ENCODE results near the gene WDR74. TPM values are rescaled to one million over a fixed set of nuclear protein-coding genes. Genes with fewer than 3 reads are reported as not detected.

Gene WDR74
- total RNA-seq, 1 experiment from 2014 or later, result 155 TPM

DNA sequence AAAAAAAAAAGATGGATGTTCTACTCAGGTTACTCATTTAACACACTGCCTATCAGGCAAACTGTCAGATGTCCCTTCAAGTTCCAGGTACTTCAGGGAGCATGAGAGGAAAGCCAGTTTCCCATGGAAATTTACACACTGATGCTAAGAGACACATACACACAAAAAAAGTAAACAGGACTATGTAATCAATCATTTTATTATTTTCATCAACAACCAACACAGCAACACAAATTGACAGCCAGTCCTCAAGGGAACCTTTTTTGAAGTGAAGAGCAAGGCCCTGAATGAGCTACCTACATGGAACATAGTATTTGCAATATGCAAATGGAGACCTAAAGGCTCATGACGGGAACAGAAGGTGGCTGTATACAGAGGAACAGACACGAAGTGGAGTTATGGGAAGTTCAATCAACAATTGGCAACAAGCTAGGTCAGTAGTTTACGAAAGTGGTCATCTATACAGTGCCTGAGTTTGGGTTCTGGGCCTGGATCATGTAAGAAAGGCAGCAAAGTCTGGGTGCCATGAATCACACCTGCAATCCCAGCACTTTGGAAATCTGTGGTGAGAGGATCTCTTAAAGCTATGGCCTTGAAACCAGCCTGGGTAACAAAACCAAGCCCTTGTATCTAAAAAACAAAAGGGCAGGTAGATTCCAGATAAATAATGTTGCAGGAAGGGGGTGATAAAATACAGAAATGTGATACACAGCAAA lies 12.6 kb upstream of the WDR74 start:
- CTCF ChIA-PET, result no interaction called here
- Histone ChIP-seq H3K4me3 (ENCODE audit: low read depth, low read length, poor library complexity, severe bottlenecking) (peak overlapping the region; percentile 70), H3K9me3 (ENCODE audit: low read depth, low read length, poor library complexity, severe bottlenecking) (no peaks in the 10 kb centered on the region), H3K27me3 (replicated peaks; ENCODE audit: insufficient read depth, low read depth, low read length, poor library complexity) (no peaks in the 10 kb centered on the region), H3K36me3 (ENCODE audit: insufficient read depth, low read length, poor library complexity, severe bottlenecking) (peaks cover 42% of the 10 kb centered on the region), H3K4me1 (ENCODE audit: insufficient read depth, low read length, poor library complexity, severe bottlenecking) (peaks cover 8% of the 10 kb centered on the region), H3K27ac (ENCODE audit: low read depth, low read length, poor library complexity, severe bottlenecking) (peak overlapping the region; percentile 9)
- POLR2A ChIA-PET (ENCODE audit: low non-redundant PET), result interaction anchor here (1.1 to 2.0 kb wide), 2 partner anchors 11 to 30 kb away, joined by 3 to 9 read pairs; no protein-coding TSS in a partner anchor
- TF ChIP-seq EZH2 (IDR thresholded peaks at IDR 0.05; ENCODE audit: borderline replicate concordance, low read depth, low read length, poor library complexity, severe bottlenecking), result no peak
- TF ChIP-seq, protein P1, sequence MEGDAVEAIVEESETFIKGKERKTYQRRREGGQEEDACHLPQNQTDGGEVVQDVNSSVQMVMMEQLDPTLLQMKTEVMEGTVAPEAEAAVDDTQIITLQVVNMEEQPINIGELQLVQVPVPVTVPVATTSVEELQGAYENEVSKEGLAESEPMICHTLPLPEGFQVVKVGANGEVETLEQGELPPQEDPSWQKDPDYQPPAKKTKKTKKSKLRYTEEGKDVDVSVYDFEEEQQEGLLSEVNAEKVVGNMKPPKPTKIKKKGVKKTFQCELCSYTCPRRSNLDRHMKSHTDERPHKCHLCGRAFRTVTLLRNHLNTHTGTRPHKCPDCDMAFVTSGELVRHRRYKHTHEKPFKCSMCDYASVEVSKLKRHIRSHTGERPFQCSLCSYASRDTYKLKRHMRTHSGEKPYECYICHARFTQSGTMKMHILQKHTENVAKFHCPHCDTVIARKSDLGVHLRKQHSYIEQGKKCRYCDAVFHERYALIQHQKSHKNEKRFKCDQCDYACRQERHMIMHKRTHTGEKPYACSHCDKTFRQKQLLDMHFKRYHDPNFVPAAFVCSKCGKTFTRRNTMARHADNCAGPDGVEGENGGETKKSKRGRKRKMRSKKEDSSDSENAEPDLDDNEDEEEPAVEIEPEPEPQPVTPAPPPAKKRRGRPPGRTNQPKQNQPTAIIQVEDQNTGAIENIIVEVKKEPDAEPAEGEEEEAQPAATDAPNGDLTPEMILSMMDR (conservative IDR thresholded peaks at IDR 0.05; ENCODE audit: low read depth, low read length), result no peak
- no peak for DNase-seq (ENCODE audit: low spot score)
- BruUV-seq (replicated peaks), result no TSS peak
- intact Hi-C loops (cut with micrococcal nuclease; ENCODE audit: unreplicated experiment), result loop anchor here (10.0 kb wide), 1 partner anchor 257 kb away; the partner anchor contains the start of gene TUT1

DNA sequence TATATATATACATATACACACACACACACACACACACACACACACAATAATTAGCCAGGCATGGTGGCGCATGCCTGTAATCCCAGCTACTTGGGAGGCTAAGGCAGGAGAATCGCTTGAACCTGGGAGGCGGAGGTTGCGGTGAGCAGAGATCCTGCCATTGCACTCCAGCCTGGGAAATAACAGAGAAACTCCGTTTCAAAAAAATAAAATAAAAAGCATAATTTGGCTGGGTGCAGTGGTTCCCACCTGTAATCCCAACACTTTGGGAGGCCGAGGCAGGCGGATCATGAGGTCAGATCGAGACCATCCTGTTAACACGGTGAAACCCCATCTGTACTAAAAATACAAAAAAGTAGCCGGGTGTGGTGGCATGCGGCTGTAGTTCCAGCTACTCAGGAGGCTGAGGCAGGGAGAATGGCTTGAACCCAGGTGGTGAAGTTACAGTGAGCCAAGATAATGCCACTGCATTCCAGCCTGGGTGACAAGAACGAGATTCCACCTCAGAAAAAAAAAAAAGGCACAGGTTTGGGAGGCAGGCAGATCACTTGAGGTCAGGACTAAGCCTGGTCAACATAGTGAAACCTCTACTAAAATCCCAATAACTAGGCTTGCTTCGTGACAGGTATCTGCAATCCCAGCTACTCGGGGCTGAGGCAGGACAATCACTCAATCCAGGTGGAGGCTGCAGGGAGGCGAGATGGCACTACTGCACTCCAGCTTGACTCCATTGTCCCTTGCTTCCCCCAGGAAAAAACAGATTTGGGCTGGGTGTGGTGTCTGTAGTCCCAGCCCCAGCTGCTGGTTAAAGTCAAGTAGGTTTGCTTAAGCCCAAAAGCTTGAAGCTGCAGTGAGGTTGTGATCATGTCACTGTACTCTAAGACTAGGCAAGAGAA lies 11.8 kb upstream of the WDR74 start:
- POLR2A ChIA-PET (ENCODE audit: low non-redundant PET), result interaction anchor here (0.7 to 2.0 kb wide), 4 partner anchors 10 to 34 kb away, joined by 3 to 18 read pairs (median 12); no protein-coding TSS in a partner anchor
- TF ChIP-seq EZH2 (IDR thresholded peaks at IDR 0.05; ENCODE audit: borderline replicate concordance, low read depth, low read length, poor library complexity, severe bottlenecking), result no peak
- TF ChIP-seq, protein P1 (conservative IDR thresholded peaks at IDR 0.05; ENCODE audit: low read depth, low read length), result no peak

DNA sequence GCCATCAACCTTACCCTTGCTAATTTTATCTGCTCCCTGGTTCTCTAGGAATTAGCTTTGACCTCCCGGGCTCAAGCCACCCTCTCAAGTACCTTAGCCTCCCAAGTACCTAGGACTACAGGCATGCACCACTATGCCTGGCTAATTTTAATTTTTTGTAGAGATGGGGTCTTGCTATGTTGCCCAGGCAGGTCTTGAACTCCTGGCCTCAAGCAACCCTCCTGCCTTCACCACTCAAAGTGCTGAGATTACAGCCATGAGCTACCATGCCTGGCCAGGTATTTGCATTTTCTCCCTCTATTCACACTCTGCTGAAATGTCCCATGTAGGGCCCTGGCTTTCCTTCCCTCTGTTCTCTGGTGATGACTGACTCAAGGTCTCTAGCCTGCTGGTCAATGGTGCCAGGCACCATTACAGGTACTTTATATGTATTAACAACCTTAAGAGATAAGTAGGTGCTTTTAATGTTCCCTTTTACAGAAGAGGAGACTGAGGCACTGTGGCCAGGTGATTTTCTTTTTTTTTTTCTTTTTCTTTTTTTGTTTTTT lies 8.5 kb upstream of the WDR74 start:
- BruUV-seq (replicated peaks), result no TSS peak
- ChIA-PET CTCF (no interaction called here), POLR2A (ENCODE audit: low non-redundant PET) (interaction anchor here (0.5 to 0.7 kb wide), 2 partner anchors 9 to 49 kb away, joined by 4 to 13 read pairs; no protein-coding TSS in a partner anchor)
- DNase-seq (ENCODE audit: low spot score), result no peak
- TF ChIP-seq, protein P1 (conservative IDR thresholded peaks at IDR 0.05; ENCODE audit: low read depth, low read length), result no peak
- TF ChIP-seq EZH2 (IDR thresholded peaks at IDR 0.05; ENCODE audit: borderline replicate concordance, low read depth, low read length, poor library complexity, severe bottlenecking), result no peak
- no peak overlapping the region for H3K27ac ChIP-seq (ENCODE audit: low read depth, low read length, poor library complexity, severe bottlenecking)
- H3K27me3 ChIP-seq (replicated peaks; ENCODE audit: insufficient read depth, low read depth, low read length, poor library complexity), result no peaks in the 10 kb centered on the region
- intact Hi-C loops (cut with micrococcal nuclease; ENCODE audit: unreplicated experiment), result no loop called here
- H3K4me3 ChIP-seq (ENCODE audit: low read depth, low read length, poor library complexity, severe bottlenecking), result no peak overlapping the region
- H3K4me1 ChIP-seq (ENCODE audit: insufficient read depth, low read length, poor library complexity, severe bottlenecking), result peaks cover 6% of the 10 kb centered on the region
- peaks cover 18% of the 10 kb centered on the region for H3K36me3 ChIP-seq (ENCODE audit: insufficient read depth, low read length, poor library complexity, severe bottlenecking)
- H3K9me3 ChIP-seq (ENCODE audit: low read depth, low read length, poor library complexity, severe bottlenecking), result no peaks in the 10 kb centered on the region

More for the DNA sequence above, 11.8 kb upstream of the WDR74 start:
- peak; percentile 54 for DNase-seq (ENCODE audit: low spot score)
- H3K4me3 ChIP-seq (ENCODE audit: low read depth, low read length, poor library complexity, severe bottlenecking), result no peak overlapping the region
- H3K27me3 ChIP-seq (replicated peaks; ENCODE audit: insufficient read depth, low read depth, low read length, poor library complexity), result no peaks in the 10 kb centered on the region
- CTCF ChIA-PET, result interaction anchor here (0.6 kb wide), 1 partner anchor 11 kb away, joined by 3 read pairs; no protein-coding TSS in a partner anchor
- peaks cover 42% of the 10 kb centered on the region for H3K36me3 ChIP-seq (ENCODE audit: insufficient read depth, low read length, poor library complexity, severe bottlenecking)
- H3K27ac ChIP-seq (ENCODE audit: low read depth, low read length, poor library complexity, severe bottlenecking), result peak overlapping the region; percentile 9
- H3K4me1 ChIP-seq (ENCODE audit: insufficient read depth, low read length, poor library complexity, severe bottlenecking), result peaks cover 8% of the 10 kb centered on the region
- BruUV-seq (replicated peaks), result no TSS peak
- intact Hi-C loops (cut with micrococcal nuclease; ENCODE audit: unreplicated experiment), result loop anchor here (10.0 kb wide), 1 partner anchor 256 kb away; the partner anchor contains the start of gene TUT1
- no peaks in the 10 kb centered on the region for H3K9me3 ChIP-seq (ENCODE audit: low read depth, low read length, poor library complexity, severe bottlenecking)
